ENCODE measurements around the gene LRRN2.
"Not testable (repeated sequence)": the region's sequence is repeated elsewhere in the genome, so short reads cannot be mapped to it uniquely, and the experiment has no call there.

LRRN2 gene

DNA sequence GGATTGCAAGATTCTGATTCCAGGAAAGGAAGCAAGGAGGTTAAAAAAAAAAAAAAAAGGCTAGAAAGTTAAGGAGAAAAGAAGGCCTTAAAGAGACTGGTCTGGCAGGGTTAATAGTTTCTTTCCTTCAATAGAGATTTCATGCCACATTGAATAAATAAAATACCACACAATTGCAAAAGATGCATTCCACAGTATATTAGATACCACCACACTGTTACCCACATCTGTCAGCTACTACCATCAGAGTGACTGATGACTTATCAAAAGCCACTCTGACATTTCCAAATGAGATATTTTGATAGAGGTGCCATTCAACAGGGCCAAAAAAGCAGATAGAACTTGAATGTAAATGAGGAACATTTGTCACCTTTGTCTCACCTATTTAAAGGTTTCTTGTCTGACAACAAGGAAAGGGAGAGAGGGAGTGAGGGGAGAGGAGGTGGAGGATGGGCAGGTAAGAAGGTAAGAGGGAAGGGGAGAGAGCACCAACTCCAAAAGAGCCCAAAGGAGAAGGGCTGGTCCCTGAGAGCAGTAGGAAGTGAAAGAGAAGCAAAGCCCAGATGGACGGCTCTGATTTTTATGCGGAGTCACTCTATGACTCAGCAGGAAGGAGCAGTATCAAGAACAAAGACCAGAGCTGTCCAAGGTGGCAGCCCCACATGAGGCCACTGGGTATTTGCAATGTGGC lies 38.3 kb downstream of the LRRN2 start:
- intact Hi-C loops (cut with DNase I), result no loop called here
- DNase-seq, result peak in 5 of 42 donors; percentile 24 to 50 (median 31)

DNA sequence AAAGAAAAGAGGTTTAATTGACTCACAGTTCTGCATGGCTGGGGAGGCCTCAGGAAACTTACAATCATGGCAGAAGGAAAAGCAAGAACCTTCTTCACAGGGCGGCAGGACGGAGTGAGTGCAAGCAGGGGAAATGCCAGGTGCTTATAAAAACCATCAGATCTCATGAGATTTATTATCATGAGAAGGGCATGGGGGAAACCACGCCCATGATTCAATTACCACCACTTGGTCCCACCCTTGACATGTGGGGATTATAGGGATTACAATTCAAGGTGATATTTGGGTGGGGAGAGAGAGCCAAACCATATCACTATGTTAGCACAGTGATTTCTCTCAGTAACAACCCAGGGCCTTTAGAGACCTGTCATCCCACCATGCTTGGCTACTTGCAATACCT lies 39.9 kb downstream of the LRRN2 start:
- DNase-seq, result no peak
- intact Hi-C loops (cut with DNase I), result no loop called here

DNA sequence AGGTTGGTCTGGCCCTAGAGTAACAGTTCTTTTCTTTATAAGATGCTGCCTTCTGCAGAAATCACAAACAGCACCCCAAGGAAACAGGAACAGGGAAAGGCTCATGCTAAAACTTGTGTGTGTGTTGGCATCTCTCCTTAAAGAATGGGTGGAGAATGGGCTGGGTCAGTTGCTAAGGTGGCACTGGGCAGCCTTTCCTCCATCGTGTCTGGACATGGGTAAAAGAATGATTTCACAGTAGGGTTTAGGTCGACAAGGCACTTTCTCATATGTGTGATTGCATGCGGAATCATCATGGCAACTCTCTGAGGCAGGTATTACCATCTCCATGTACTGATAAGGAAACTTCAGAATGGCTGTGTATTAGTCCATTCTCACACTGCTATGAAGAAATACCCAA lies 40.3 kb downstream of the LRRN2 start:
- DNase-seq, result no peak
- intact Hi-C loops (cut with DNase I), result no loop called here

DNA sequence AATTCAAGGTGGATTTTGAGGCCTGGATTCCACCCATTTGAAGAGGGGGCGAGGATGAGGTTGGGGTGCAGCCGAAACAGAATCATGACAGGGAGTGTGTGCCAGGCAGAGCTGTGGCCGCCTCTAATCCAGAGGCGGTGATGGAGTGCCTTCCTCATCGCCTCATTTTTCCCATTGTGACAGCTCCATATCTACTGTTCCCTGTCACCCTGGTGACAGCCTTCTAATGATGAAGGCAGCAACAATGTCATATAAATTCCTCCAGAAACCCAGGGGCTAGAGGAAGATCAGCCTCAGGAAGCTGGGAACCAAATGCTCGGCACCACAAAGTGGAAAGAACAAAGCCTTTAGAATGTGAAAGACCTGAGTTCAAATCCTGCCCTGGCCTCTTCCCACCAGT lies 42.0 kb downstream of the LRRN2 start:
- peak in 3 of 42 donors; percentile 36 to 58 (median 49) for DNase-seq
- intact Hi-C loops (cut with DNase I), result no loop called here

DNA sequence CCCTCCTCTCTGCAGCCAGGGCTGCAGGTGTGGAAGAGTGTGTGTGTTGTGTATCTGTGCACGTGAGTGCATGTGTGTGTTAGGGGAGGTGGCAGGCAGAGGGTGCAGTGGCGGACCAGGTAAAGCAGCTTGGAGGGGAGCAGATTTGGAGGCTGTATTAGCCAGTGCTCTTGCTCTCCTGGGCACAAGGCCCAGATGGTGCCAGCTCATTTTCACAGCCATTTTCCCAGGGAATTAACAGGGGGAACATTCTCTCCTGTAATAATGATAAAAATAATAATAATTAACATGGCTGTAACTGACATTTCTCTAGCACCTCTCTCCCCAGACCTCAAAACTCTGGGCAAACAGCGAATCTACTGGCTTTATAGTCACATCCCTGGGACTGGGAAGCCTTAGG lies 43.6 kb downstream of the LRRN2 start:
- no peak for DNase-seq

DNA sequence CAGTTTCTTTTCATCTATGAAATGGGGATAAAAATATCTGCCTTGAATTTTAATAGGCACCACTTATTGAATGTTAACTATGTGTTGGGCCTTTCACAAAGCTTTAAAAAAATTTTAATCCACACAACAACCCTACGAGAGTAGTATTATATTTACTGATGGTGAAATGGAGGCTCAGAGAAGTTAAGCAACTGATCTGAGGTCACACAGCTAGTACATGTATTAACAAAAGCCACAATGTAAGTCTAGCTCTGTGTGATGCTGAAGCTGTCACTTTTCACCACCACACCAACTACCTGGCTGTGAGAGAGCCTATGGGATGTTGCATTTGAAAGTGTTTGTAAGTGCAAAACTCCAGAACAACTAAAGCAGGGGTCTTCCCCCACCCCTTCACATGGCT lies 44.1 kb downstream of the LRRN2 start:
- no peak for DNase-seq
- intact Hi-C loops (cut with DNase I), result no loop called here

More for the DNA sequence above, 43.6 kb downstream of the LRRN2 start:
- intact Hi-C loops (cut with DNase I), result no loop called here

DNA sequence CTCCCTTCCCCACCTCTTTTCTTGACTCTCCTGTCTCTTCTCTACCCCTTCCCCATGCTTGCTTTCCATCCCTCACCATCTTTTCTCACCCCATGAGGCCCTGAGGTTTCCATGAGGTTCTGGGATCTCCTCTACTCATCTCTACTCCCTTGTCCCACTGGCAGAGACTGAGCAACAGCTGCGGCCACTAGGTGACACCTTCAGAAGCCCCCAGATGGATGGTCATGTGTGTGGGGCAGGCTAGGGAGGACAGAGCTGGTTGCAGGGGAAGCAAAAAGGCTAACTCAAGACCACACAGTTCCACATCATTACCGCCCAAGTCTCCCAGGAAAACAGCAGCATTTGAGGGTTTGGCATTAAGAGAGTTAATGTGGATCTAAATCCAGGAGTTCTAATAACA lies 45.0 kb downstream of the LRRN2 start:
- intact Hi-C loops (cut with DNase I), result no loop called here
- no peak for DNase-seq

DNA sequence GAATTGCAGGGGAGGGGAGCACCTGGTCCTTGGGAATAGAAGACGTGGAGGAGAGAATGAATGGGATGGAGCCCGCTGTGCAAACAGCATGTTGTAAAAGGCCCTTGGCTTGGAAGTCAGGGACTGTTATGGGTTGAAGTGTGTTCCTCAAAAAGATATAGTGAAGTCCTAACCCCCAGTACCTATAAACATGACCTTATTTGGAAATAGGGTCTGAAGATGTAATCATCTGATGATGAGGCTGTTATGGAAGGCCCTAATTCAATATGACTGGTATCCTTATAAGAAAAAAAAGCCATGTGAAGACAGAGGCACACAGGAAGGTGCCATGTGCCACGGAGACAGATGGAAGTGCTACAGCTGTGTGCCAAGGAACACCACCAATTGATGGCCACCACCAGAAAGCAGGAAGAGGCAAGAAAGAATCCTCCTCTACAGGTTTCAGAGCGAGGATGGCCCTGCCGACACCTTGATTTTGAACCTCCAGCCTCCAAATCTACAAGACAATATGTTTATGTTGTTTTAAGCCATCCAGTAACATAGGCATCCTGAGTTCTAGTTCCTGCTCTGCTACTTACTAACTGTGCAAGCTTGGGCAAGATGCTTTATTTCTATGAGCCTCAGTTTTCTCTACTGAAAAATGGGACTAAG lies 51.2 kb downstream of the LRRN2 start:
- intact Hi-C loops (cut with DNase I), result no loop called here
- no peak for DNase-seq

DNA sequence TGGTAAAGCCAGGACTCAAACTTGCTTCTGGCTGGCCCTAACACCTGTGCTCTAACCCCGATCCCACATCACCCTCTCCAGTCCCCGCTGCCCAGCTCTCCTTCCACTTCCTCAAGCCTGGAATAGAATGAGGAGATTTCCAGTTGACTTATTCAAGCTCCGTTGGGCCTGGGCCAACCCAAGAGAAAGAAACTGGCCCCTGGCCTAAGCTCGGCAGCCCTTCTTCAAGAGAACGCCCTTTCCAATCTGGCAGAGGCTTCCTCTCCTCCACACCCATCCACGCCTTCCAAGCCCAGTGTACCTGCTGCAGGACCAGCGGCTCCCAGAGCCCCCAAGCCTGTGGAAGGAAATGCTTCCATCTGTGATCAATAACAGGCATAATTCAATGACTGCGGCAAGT lies 51.9 kb downstream of the LRRN2 start:
- intact Hi-C loops (cut with DNase I), result no loop called here
- DNase-seq, result peak in 13 of 42 donors; percentile 23 to 59 (median 49)

DNA sequence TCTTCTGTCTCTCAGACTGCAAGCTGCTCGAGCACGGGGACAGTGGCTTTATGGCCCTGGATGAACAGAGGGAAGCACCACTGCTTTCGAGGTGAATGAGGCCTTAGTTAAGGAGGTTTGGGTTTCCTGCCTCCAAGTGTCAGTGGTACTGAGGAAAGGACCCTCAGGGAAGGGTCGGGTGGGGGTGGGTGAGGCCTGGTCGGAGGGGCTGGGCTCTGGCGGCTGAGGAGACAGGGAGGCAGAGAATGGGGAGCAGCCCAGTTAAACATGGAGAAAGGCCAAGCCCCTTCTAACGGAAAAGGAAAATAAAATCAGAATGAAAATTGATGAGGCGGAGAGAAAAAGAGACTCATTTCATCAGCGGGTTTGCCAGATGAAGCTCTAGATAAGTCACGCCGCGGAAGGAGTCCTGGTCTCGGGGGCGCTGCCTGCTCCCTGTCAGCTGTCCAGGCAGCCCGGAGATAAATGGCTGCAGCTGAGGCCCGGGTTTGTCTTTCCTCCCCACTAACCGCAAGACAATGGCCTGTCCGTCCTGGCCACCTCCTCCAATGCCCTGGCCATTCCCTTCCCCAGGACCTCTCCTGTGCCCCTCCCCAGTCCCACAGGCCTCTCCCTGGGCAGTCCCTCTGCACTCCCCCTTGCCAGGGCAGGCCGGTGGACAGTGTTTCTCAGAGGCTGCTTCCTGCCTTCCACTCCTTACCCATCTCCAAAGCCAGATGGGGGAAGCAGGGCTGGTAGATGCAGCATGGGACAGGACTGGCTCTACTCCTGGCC lies 55.2 kb downstream of the LRRN2 start:
- DNase-seq, result no peak
- intact Hi-C loops (cut with DNase I), result no loop called here

DNA sequence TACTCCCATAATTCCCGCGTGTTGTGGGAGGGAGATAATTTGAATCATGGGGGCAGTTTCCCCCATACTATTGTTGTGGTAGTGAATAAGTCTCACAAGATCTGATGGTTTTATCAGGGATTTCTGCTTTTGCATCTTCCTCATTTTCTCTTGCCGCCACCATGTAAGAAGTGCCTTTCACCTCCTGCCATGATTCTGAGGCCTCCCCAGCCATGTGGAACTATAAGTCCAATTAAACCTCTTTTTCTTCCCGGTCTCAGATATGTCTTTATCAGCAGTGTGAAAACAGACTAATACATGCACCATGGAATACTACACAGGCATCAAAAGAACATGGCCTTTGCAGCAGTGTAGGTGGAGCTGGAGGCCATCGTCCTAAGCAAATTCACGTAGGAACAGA lies 56.1 kb downstream of the LRRN2 start:
- DNase-seq; intact Hi-C loops (cut with DNase I): not testable (repeated sequence)

DNA sequence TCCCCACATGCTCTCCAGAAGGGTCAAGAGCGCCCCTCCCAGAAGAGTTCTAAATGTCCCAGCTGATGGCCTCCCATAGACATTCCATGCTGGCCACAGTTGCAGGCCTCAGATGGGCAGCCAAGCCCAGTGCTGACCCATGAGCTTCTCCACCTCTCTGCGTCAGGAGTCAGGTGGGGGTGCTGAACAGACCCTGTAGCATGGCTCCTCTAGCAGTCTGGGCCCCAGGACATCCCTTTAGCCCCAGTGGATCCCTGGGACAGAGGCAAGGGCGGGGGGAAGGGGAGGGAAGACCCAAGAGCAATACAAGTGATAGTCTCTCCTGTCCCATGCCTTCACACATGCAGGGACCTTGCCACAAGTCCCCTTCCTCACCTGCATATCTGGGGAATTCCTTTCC lies 56.7 kb downstream of the LRRN2 start:
- DNase-seq, result no peak
- intact Hi-C loops (cut with DNase I), result no loop called here

DNA sequence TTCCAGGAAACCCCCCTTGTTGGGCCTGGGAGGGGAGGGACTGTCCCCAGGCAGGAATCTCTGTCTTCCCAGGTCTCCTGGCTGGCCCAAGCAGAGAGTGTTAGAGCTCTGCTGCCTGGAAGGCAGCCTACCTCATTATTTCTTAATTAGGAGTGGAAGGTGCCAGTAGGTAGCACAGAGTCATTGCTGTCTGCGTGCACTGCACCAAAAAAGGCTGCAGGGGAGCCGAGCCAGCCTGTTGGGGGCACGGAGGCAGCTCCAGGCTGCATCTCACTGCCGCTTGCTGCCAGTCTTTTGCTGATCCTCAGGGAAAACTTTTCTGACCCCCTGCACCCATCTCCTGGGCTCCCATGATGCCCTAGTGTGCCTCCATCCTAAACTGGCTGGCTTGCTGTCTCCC lies 58.1 kb downstream of the LRRN2 start:
- intact Hi-C loops (cut with DNase I), result no loop called here
- DNase-seq, result peak in 2 of 42 donors; percentile 48 to 49

DNA sequence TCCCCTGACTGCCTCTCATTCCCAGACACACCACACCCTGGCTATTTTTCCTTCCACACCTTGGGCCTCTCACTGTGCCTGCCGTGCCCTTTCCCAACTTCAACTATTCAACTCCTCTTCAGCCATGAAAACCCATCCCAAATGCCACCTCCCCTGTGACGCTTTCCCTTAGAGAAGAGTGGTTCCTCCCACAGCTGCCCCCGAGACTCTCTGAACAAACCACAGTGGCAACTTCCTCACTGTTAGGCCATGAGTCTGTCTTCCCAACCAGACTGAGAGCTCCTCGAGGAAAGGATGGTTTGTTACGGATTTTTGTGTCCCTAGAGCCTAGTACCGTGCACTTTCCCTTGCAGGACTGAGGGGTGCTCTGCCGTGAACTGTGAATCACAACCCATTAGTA lies 59.2 kb downstream of the LRRN2 start:
- intact Hi-C loops (cut with DNase I), result no loop called here
- DNase-seq, result no peak

DNA sequence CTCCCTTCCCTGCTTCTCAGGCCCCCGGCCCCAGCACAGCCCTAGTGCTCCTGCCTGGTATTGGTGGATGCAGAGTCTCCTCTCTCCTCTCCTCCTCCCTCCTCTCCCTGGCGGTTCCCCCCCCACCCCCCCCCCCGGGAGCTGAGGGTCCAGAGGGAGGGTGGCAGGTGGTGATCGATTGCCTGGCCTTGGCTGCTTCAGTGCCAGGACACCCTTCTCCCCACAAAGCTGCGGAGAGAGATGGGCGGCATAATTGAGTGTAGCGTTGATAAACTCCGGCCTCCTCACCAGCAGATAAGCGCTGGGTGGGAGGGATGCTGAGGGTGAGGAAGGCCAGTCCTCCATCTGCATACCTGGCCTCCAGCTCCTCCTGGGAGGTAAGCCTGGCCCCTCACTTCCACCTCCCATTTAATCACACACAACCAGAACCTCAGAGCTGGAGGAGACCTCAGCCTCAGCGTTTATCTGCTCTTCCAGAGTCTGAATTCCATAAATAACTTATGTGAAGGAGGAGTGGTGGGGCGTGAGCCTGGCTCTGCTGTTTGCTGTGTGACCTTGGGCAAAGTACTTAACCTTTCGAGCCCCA lies 60.8 kb downstream of the LRRN2 start:
- intact Hi-C loops (cut with DNase I), result no loop called here
- peak in 2 of 42 donors; percentile 44 to 57 for DNase-seq

DNA sequence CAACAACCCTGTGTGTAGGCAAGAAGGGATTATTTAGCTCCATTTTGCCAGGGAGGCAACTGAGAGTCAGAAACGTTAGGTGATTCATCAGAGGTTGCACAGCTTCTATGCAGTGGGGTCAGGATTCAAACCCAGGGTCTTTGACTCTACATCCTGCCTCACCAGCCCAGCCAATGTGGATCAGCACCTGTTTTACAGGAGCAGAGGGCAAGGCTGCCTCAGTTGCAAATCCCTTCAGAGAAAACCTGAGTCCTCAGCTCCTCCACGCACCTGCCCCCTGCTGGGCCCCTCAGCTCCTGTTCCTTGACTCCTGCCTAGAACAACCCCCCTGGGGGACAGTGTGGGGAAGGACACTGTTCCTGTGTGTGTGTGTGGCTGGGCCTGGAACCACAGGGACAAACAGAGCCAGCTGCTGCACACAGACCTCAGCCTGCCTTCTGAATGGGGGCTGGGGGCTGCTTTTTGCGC lies 61.6 kb downstream of the LRRN2 start:
- DNase-seq, result no peak
- intact Hi-C loops (cut with DNase I), result no loop called here

DNA sequence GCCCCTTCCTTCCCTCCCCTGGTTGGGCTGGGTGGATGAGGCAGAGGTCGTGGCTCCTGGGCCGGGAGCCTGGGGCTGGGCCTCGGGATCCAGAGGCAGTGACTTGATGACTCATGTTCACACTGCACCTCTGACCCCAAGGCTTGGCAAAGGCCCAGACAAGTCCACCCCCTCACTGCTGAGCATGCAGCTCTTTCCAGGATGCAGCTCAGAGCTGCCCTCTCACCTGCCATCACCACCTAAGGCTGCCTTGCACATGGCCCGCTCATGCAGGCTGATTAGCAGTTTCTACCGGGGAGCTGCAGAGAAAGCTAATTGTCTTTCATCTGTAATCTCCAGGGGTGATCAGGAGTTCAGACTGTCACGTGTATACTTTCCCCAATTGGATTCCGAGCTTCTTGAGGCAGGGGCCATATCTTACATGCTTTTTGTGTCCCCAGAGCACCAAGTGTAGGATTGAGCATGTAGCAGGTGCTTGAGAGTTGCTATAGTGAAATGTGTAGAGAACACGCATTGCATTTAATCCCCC lies 62.1 kb downstream of the LRRN2 start:
- intact Hi-C loops (cut with DNase I), result no loop called here
- peak in 22 of 42 donors; percentile 25 to 77 (median 54) for DNase-seq

DNA sequence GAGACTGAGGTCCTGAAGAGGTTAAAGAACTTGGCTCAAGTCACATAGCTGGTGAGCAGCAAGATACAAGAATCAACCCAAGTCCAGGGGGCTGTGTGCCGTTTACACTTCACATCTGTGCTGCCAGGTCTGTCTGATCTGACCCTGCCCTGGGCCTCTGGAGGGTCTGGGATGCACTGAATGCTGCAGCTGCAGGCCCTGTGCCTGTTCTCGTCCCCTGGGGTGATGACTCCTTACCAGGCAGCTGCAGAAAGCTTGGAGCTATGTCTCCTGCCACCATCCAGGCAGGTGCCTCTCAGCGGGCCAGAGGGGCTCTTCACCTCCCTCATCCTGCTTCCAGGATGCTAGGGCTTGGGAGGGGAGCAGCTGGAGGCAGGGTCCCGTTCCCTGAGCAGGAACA lies 63.5 kb downstream of the LRRN2 start:
- intact Hi-C loops (cut with DNase I), result no loop called here

DNA sequence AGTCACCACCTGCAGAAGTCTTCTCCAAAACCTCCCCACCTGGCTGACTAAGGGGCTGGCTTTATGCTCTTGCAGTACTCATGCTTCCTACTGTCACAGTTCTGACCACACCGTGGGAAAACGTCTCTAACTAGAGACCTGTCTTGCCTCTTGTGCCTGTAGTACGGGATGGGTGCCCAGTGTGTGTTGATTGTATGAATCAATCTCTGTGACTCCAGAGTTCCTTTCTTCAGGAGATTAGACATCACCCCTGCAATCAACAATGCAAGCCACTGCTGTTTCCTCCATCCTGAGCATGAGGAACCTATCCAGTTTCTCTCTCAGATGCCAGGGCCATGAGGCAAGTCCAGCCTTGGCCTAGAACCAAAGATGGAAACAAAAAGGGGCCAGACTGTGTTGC lies 64.1 kb downstream of the LRRN2 start:
- no peak for DNase-seq
- intact Hi-C loops (cut with DNase I), result no loop called here

More for the DNA sequence above, 63.5 kb downstream of the LRRN2 start:
- DNase-seq, result no peak

DNA sequence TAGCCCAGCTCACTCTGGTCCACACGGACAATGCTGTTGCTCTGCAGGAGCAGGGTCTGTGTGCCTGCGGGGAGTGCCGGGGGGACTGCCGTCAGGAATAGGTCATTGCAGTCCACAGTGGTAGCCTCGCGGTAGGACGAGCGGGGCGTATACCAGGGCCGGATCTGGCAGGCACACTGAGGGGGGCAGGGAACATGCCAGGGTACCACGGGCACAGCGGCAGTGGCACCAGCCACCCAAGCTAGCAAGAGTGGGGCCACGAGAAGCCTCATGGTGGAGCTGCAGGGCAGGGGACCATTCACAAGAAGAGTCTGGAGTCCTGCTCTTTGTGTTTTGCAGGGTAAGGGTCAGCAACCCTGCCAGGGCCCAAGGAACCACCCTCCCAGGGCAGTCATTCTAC lies 65.8 kb downstream of the LRRN2 start:
- intact Hi-C loops (cut with DNase I), result no loop called here
- DNase-seq, result peak in 6 of 42 donors; percentile 27 to 63 (median 43)

Data from head of caudate nucleus (tissue), 42 donors.